Panc1 (cell line): ENCODE data around the gene HOXB5.

Experiments
- POLR2AphosphoS5 ChIP-seq: IDR thresholded peaks from 2 replicates; pipeline ENCODE4 v1.6.1; 2012; ENCODE audit warnings: mild to moderate bottlenecking, low read depth, low read length, moderate library complexity
- TCF7L2 ChIP-seq: IDR thresholded peaks from 2 replicates; pipeline ENCODE4 v1.6.1; 2011; ENCODE audit warnings: mild to moderate bottlenecking, low read depth, low read length, inconsistent platforms
- TF ChIP-seq, protein P1 (sequence below): fragments of 450-650 bp; IDR thresholded peaks from 2 replicates; pipeline ENCODE4 v1.5.1; 2017; ENCODE audit warnings: mild to moderate bottlenecking

DNA sequence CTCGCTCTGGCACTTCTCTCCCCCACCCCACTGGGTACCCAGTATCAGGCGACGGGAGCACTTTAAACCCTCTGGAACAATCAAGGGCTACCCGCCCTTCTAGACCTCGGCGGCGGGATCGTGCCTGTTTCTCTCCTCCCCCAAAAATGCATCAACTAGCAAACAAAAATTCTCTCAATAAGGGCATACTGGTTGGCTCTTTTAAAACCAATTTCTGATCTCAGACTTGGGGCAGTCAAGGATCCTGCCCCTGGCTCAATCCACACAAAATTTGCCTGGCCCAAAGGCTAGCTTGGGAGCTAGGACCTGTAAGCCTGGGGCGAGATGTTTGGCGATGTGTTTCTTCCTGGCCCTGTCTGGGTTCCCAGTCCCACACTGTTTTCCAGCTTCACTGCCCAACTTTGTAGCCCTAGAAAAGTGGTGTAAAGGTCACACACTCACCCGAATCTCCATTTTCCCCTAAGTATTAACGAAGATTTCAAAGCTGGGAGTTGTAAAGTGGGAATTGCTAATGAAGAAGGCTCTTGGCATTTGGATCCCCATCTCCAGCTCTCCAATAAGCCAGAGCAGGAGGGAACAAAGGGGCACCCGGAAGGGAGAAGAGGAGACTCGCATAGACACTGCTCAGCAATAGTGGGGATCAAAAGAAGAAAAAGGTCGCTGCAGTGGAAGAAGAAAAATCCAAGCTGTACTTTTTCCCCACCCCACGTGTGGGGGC is 34.3 kb downstream of the HOXB5 start:
- TF ChIP-seq TCF7L2 (no peak), POLR2AphosphoS5 (peak; percentile 54; the same call in 1 of the 2 replicates)
- TF ChIP-seq, protein P1, sequence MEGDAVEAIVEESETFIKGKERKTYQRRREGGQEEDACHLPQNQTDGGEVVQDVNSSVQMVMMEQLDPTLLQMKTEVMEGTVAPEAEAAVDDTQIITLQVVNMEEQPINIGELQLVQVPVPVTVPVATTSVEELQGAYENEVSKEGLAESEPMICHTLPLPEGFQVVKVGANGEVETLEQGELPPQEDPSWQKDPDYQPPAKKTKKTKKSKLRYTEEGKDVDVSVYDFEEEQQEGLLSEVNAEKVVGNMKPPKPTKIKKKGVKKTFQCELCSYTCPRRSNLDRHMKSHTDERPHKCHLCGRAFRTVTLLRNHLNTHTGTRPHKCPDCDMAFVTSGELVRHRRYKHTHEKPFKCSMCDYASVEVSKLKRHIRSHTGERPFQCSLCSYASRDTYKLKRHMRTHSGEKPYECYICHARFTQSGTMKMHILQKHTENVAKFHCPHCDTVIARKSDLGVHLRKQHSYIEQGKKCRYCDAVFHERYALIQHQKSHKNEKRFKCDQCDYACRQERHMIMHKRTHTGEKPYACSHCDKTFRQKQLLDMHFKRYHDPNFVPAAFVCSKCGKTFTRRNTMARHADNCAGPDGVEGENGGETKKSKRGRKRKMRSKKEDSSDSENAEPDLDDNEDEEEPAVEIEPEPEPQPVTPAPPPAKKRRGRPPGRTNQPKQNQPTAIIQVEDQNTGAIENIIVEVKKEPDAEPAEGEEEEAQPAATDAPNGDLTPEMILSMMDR: peak; percentile 69; the same call in 1 of the 2 replicates
